Ishikawa (cell line): ENCODE results near the gene MUC5AC.
A peak's percentile ranks its signal among the peaks of the same experiment; 100 is the strongest.

Source experiments
- CEBPB ChIP-seq: IDR thresholded peaks from 2 replicates; pipeline ENCODE4 v1.6.1; 2012
- CREB1 ChIP-seq: IDR thresholded peaks from 2 replicates; pipeline ENCODE4 v1.6.1; 2012; ENCODE audit warnings: low read depth
- EGR1 ChIP-seq: IDR thresholded peaks from 2 replicates; pipeline ENCODE4 v1.6.1; 2012
- EP300 ChIP-seq: IDR thresholded peaks from 2 replicates; pipeline ENCODE4 v1.6.1; 2012; ENCODE audit warnings: borderline replicate concordance
- FOXM1 ChIP-seq: IDR thresholded peaks from 2 replicates; pipeline ENCODE4 v1.6.1; 2012; ENCODE audit warnings: low read depth, borderline replicate concordance
- MAX ChIP-seq: IDR thresholded peaks from 2 replicates; pipeline ENCODE4 v1.6.1; 2012
- NFIC ChIP-seq: IDR thresholded peaks from 2 replicates; pipeline ENCODE4 v1.6.1; 2012
- RAD21 ChIP-seq: IDR thresholded peaks from 2 replicates; pipeline ENCODE4 v1.6.1; 2012; ENCODE audit warnings: low read depth
- REST ChIP-seq: IDR thresholded peaks from 2 replicates; pipeline ENCODE4 v1.6.1; 2012; ENCODE audit warnings: low read depth, mild to moderate bottlenecking
- TAF1 ChIP-seq: IDR thresholded peaks from 2 replicates; pipeline ENCODE4 v1.6.1; 2012; ENCODE audit warnings: low read depth, mild to moderate bottlenecking
- TCF12 ChIP-seq: IDR thresholded peaks from 2 replicates; pipeline ENCODE4 v1.6.1; 2012; ENCODE audit warnings: low read depth
- TEAD4 ChIP-seq: IDR thresholded peaks from 2 replicates; pipeline ENCODE4 v1.6.1; 2012
- USF1 ChIP-seq: IDR thresholded peaks from 2 replicates; pipeline ENCODE4 v1.6.1; 2012
- YY1 ChIP-seq: IDR thresholded peaks from 2 replicates; pipeline ENCODE4 v1.6.1; 2012; ENCODE audit warnings: low read depth
- ZBTB7A ChIP-seq: IDR thresholded peaks from 2 replicates; pipeline ENCODE4 v1.6.1; 2012; ENCODE audit warnings: low read depth

Gene MUC5AC

GRCh38 chr11:1157645-1158591 lies at the start of gene MUC5AC:
TSS of gene MUC5AC (plus strand) at chr11:1157953. CDS start at chr11:1158000, 47 bp downstream.
- TF ChIP-seq CREB1 = no peak
- no peak for TF ChIP-seq RAD21
- no peak for TF ChIP-seq MAX
- no peak for TF ChIP-seq TEAD4
- TF ChIP-seq ZBTB7A = no peak
- TF ChIP-seq NFIC = peak; percentile 38; the same call in 1 of the 2 replicates
- no peak for TF ChIP-seq YY1
- TF ChIP-seq CEBPB = no peak
- peak; percentile 41; the same call in 1 of the 2 replicates for TF ChIP-seq TCF12
- TF ChIP-seq REST = no peak
- no peak for TF ChIP-seq USF1
- no peak for TF ChIP-seq TAF1
- TF ChIP-seq EP300 = peak; percentile 62; the same call in 1 of the 2 replicates
- no peak for TF ChIP-seq EGR1
- TF ChIP-seq FOXM1 = no peak

GRCh38 chr11:1108246-1108900 lies 49.4 kb upstream of the MUC5AC start:
- TF ChIP-seq USF1 = no peak
- TF ChIP-seq RAD21 = no peak
- TF ChIP-seq TCF12 = no peak
- no peak for TF ChIP-seq CREB1
- TF ChIP-seq ZBTB7A = no peak
- no peak for TF ChIP-seq EP300
- no peak for TF ChIP-seq TAF1
- TF ChIP-seq TEAD4 = no peak
- TF ChIP-seq EGR1 = no peak
- TF ChIP-seq MAX = no peak
- no peak for TF ChIP-seq REST
- TF ChIP-seq NFIC = no peak
- TF ChIP-seq YY1 = no peak
- TF ChIP-seq FOXM1 = no peak
- TF ChIP-seq CEBPB = no peak

GRCh38 chr11:1109101-1109917 lies 48.4 kb upstream of the MUC5AC start:
- TF ChIP-seq CEBPB = no peak
- TF ChIP-seq TCF12 = no peak
- no peak for TF ChIP-seq TEAD4
- no peak for TF ChIP-seq REST
- TF ChIP-seq CREB1 = no peak
- TF ChIP-seq EP300 = no peak
- no peak for TF ChIP-seq MAX
- TF ChIP-seq ZBTB7A = no peak
- no peak for TF ChIP-seq YY1
- no peak for TF ChIP-seq FOXM1
- TF ChIP-seq RAD21 = no peak
- no peak for TF ChIP-seq EGR1
- no peak for TF ChIP-seq NFIC
- TF ChIP-seq TAF1 = no peak
- no peak for TF ChIP-seq USF1
